ENCODE measurements around the gene DIS3L2.

DIS3L2 gene

DNA sequence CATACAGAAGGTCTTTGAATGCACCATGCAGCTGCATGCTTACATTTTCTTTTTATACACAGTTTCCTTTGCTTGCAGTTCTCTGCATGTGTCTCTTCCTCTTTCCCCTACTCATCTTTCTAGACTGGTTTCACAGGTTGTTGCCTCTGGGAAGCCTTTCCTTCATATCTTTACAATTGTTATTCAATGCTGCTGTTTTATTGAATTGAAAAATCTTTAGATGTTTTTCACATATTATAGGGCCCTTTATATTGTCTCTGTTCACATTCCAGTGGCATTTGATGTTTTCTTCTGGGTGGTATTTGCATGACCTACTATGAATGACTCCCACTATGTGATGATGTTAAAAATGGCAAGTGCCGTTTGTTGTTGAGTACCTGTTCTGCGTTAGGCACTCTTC is 91.1 kb downstream of the DIS3L2 start:
- DNase-seq (ENCODE audit: low read depth) = no peak
- TF ChIP-seq, protein P1, sequence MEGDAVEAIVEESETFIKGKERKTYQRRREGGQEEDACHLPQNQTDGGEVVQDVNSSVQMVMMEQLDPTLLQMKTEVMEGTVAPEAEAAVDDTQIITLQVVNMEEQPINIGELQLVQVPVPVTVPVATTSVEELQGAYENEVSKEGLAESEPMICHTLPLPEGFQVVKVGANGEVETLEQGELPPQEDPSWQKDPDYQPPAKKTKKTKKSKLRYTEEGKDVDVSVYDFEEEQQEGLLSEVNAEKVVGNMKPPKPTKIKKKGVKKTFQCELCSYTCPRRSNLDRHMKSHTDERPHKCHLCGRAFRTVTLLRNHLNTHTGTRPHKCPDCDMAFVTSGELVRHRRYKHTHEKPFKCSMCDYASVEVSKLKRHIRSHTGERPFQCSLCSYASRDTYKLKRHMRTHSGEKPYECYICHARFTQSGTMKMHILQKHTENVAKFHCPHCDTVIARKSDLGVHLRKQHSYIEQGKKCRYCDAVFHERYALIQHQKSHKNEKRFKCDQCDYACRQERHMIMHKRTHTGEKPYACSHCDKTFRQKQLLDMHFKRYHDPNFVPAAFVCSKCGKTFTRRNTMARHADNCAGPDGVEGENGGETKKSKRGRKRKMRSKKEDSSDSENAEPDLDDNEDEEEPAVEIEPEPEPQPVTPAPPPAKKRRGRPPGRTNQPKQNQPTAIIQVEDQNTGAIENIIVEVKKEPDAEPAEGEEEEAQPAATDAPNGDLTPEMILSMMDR (IDR thresholded peaks at IDR 0.05; ENCODE audit: low read length, missing control alignments) = no peak
- no peak overlapping the region for H3K4me3 ChIP-seq (replicated peaks; ENCODE audit: low read depth, low read length)

DNA sequence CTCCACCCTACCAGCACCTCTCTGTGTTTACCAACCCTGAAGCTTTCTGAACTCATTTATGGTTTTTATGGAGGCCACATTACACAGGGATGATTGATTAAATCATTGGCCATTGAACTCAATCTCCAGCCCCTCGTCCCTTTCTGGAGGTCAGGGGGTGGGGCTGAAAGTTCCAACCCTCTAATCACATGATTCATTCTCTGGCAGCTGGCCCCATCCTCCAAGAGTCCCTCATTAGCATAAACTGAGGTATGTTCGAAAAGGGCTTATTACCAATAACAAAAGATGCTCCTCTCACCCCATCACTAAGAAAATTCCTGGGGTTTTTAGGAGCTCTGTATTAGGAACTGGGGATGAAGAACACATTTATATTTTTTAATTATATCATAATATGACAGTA is 92.3 kb downstream of the DIS3L2 start:
- TF ChIP-seq, protein P1 (IDR thresholded peaks at IDR 0.05; ENCODE audit: low read length, missing control alignments) = no peak
- no peak for DNase-seq (ENCODE audit: low read depth)
- H3K4me3 ChIP-seq (replicated peaks; ENCODE audit: low read depth, low read length) = no peak overlapping the region

DNA sequence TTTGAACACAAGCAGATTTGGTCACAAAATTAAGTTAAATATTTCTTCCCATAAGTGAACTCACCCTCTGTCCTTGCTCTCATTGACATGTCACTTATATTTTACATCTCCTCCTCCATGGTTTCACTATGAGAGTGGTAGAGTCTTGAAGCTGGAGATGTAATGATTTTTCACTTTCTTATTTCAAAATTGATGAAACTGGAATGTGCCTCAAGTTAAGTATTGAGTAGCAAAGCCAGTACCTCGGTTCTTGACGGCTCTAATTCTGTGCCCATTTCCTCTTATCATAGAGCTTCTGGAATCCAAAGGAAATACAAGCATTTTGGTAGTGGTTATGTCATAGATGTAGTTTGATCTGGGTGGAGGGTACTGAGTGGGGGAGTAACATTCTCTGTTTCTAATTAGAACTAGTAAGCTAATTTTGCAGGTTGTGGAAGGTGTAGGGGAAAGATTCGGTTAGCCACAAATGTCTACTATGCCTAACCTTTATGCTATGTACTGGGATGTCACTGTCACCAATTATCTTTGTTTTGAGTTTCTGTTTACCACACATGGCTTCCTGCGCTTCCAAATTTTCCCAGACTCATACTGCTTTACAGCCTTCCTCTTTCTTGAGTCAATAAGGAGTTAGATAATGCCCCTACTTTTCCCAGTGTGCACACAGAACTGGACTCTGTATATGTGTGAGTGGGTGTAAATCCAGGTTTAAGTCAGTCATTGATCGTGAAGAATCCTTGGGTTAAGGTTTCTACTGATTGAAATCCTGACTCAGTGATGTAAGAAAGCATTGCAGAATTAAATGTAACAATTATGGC is 96.8 kb downstream of the DIS3L2 start:
- no peak for DNase-seq (ENCODE audit: low read depth)
- TF ChIP-seq, protein P1 (IDR thresholded peaks at IDR 0.05; ENCODE audit: low read length, missing control alignments) = no peak
- no peak overlapping the region for H3K4me3 ChIP-seq (replicated peaks; ENCODE audit: low read depth, low read length)

DNA sequence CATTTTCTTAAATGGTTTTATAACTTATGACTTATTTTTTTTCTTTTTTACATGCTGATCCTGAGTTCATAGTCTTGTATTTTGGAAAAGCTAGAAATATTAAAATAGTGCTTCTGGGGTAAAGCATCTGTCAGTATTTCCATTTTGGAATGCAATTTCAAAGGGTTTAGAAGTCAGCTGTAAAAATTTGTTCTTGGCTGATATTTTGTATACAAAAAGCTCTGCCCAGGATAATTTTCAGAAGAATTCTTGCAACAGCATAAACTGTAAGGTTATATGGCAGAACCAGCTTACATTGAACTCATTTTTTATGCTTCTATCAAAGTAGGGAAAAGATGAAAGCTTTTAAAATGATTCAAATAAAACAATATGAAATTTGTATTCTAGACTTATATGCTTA is 97.4 kb downstream of the DIS3L2 start:
- DNase-seq (ENCODE audit: low read depth) = no peak
- no peak overlapping the region for H3K4me3 ChIP-seq (replicated peaks; ENCODE audit: low read depth, low read length)
- TF ChIP-seq, protein P1 (IDR thresholded peaks at IDR 0.05; ENCODE audit: low read length, missing control alignments) = no peak

DNA sequence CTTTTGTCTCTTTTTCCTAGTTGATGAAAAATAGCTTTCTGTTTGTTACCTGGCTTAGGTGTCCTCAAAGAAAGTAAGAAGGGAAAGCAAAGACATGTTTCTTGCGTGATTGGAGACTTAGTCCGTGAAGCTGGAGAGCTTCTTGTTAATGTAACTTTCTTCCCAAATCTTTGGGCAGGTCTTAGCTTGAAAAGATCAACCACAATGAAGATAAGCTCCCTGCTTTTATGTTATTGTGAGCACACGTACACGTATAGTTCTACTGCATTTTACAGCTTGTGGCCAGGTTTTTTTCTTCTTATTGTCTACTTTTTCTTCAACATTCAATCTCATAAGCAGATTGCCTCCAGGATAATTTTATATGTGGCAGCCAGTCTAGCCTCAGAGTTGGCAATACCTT is 99.8 kb downstream of the DIS3L2 start:
- TF ChIP-seq, protein P1 (IDR thresholded peaks at IDR 0.05; ENCODE audit: low read length, missing control alignments) = no peak
- no peak overlapping the region for H3K4me3 ChIP-seq (replicated peaks; ENCODE audit: low read depth, low read length)

DNA sequence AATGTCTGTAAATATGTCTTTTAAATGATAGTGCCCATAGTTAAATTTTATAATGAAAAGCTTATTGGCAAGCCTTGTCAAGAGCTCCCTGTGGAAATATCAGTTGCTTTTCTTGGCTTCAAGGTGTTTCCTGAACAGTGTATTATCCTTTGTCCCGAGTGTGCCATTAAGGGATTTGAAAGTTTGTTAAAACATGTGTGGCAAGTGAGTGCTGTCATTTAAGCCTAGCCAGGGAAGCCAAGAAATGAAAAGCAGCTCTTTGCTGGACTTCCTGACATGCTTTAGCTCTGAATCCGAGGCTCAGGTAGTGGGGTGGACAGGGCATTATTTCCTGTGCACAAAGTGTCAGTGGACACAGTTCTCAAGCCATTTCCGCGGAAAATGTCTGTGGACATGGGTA is 111.5 kb downstream of the DIS3L2 start:
- H3K4me3 ChIP-seq (replicated peaks; ENCODE audit: low read depth, low read length) = no peak overlapping the region
- TF ChIP-seq, protein P1 (IDR thresholded peaks at IDR 0.05; ENCODE audit: low read length, missing control alignments) = no peak
- DNase-seq (ENCODE audit: low read depth) = no peak

More for the DNA sequence above, 99.8 kb downstream of the DIS3L2 start:
- no peak for DNase-seq (ENCODE audit: low read depth)

DNA sequence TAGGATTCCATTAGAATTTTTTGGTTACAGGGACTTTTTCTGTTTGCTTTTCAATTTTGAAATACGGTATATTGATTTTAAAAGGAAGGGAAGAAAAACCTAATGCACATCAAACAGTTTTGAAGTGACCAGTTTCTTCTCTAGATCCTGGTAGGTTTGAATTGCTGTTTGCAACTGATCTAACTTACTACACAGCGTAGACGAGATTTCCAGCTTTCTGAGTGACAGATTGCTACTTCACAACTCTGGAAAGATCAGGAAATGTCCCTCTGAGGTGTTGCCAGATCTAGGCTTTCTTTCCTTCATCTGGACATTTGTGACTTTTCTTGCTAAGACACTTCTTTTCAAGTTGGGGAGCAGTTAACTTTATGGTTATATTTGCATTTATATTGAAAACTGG is 112.2 kb downstream of the DIS3L2 start:
- DNase-seq (ENCODE audit: low read depth) = no peak
- H3K4me3 ChIP-seq (replicated peaks; ENCODE audit: low read depth, low read length) = no peak overlapping the region
- TF ChIP-seq, protein P1 (IDR thresholded peaks at IDR 0.05; ENCODE audit: low read length, missing control alignments) = no peak
